Activated naive CD8-positive, alpha-beta T cell treated with anti-CD3 and anti-CD28 coated beads, Interleukin-2, amount 10 ng/mL, durations not matched to agents 7 days and 5 days (primary cell): ENCODE measurements around the gene ZNF407. TPM values are rescaled to one million over a fixed set of nuclear protein-coding genes. Genes with fewer than 3 reads are reported as not detected.

Experiments
- ATAC-seq: fragments of 150-1000 bp; cut with Tn5 transposase; one replicate; pipeline ENCODE4 v1.10.0; 2021; ENCODE audit warnings: low read depth, moderate library complexity
- POLR2A ChIA-PET: fragments of 350-600 bp; sonication (Branson Sonifier 250); formaldehyde crosslinking; loops from one replicate; lab custom pipeline; 2021; ENCODE audit warnings: antibody characterized with exemption; lab: Charles Lee
- DNase-seq: peaks from one replicate; pipeline ENCODE4 v3.0.0; 2021
- H3K27ac Mint-ChIP-seq: one replicate; pipeline ENCODE4 v1.8.0; 2022; ENCODE audit warnings: mild to moderate bottlenecking, mixed read lengths
- H3K27me3 Mint-ChIP-seq: one replicate; pipeline ENCODE4 v1.8.0; 2022; ENCODE audit warnings: mild to moderate bottlenecking, moderate library complexity, mixed read lengths
- H3K36me3 Mint-ChIP-seq: one replicate; pipeline ENCODE4 v1.8.0; 2021; ENCODE audit warnings: mild to moderate bottlenecking, mixed read lengths
- H3K4me1 Mint-ChIP-seq: one replicate; pipeline ENCODE4 v1.8.0; 2021; ENCODE audit warnings: mixed read lengths
- H3K4me3 Mint-ChIP-seq: one replicate; pipeline ENCODE4 v1.8.0; 2022; ENCODE audit warnings: mild to moderate bottlenecking, moderate library complexity, mixed read lengths
- H3K9me3 Mint-ChIP-seq: one replicate; pipeline ENCODE4 v1.8.0; 2021; ENCODE audit warnings: mixed read lengths
- total RNA-seq, 2 experiments: library from RNA; stranded (reverse); gene quantifications; one replicate each; pipeline ENCODE4 v1.2.3, GENCODE V29; 2021

ZNF407 gene
- total RNA-seq, 2 experiments from 2014 or later = 16.9 to 17.1 TPM

DNA sequence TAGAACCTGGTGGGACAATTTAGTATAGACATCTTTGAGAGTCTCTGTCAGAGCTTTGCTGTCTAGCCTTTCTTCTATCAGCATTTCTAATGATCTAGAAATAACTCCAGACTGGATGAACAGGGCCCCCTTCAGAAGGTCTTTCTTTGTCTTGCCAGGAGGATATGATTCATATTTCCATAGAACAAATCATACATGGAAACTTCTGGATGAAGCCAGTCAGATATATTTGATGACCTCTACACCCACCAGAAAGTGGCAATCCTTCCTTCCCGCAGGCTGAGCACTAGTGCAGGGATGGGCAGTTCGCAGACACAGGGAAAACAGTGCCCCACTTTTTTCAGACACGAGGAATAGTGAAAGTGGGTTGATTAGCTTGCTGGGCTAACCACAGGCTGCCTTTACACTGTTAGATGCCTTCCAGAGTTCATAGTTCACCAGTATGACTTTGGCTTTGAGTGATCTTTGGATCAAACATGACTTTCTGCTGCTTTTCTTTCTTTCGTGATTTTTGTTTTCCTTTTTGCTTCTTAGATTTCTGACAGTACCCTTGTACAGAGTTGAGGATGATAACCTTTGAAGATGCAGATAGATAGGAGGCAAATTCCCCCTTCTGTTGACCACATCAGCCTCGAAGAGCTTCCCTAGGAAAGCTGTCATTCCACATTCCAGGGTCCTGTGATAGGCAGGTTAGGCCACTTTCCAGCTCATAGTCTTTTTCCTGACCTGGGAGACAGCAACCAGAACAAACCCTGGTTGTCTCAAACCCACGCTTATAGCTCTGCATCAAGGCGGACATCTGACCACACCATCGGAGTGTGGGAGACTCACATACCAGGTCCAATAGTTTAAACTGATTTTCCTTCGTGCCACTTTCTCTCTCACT, 237.0 kb downstream of the ZNF407 start:
- POLR2A ChIA-PET = no interaction called here
- no peak for DNase-seq
- H3K27ac Mint-ChIP-seq = no peak overlapping the region
- no peaks in the 10 kb centered on the region for H3K9me3 Mint-ChIP-seq
- H3K27me3 Mint-ChIP-seq = no peaks in the 10 kb centered on the region
- ATAC-seq = no peak
- H3K4me1 Mint-ChIP-seq = peaks cover 12% of the 10 kb centered on the region
- H3K4me3 Mint-ChIP-seq = no peak overlapping the region
- H3K36me3 Mint-ChIP-seq = peaks cover 6% of the 10 kb centered on the region

DNA sequence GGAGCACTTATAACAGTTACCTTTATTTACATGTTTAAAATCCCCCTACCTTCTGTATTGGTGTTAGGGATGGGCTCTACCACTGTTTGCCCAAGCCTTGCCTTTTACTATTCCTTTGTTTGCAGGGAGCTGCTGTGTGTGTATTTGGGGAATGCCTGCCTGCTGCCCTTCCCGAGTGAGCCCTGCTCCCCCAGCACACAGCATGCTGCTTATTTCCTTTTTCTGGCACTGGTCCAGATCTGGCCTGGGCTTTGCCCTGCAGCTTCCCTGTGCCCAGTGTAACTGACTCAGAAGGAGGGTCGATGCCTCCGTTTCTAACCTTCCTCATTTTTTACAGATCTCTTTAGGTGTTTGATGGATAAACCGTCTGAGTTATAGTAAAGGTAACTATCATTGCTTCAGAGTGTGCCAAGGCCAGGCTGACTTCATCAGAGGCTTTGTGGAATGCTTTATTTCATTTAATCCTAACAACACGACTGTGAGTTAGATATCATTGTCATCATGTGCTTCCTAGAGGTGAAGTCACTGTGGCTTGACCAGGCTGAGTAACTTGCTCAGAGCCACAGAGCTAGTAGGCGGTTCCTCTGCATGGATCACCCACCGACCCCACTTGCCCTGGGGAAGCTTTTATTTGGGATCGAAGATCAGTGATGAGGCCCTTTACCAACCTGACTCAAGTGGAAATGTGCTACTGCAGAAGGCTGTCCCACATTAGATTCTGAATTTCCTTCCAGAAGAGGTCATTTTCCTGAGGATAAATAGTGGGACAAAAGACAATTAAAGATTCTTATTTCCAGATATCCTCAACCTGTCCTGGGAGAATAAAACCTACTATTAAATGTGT, 238.8 kb downstream of the ZNF407 start:
- Mint-ChIP-seq H3K9me3 (no peaks in the 10 kb centered on the region), H3K27ac (no peak overlapping the region), H3K4me1 (peaks cover 20% of the 10 kb centered on the region), H3K36me3 (peaks cover 10% of the 10 kb centered on the region), H3K27me3 (no peaks in the 10 kb centered on the region), H3K4me3 (no peak overlapping the region)
- no peak for ATAC-seq
- POLR2A ChIA-PET = no interaction called here
- no peak for DNase-seq

DNA sequence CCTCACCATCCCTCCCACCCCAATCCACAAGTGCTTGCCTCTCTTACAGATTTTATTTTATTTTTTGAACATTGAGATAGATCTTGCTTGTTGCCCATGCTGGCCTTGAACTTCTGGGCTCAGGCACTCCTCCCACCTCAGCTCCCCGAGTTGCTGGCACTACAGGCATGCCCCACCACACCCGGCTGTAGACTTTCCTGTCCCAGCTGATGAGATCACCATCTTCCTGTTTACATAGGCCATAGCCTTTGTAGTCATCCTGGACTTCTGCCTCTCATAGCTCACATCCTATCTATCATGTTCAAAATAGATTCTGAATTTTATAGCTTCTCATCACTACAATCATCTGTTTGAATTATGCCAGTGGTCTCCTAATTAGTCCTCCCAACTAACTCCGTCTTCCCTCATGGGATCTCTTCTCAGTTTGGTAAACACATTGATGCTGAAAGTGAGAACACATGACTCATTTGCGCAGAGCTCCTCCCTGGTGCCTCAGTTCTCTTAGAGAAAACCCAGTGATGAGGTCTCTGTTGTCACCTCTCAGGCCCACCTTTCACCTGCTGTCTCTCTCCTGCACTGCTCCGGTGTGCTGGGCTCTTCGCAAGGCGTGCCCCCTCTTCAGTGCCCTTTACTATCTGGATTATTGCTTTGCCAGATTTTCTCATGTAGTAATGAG, 243.0 kb downstream of the ZNF407 start:
- Mint-ChIP-seq H3K27ac (no peak overlapping the region), H3K36me3 (peaks cover 9% of the 10 kb centered on the region), H3K4me1 (peaks cover 18% of the 10 kb centered on the region), H3K4me3 (no peak overlapping the region), H3K27me3 (no peaks in the 10 kb centered on the region), H3K9me3 (no peaks in the 10 kb centered on the region)
- ATAC-seq = no peak
- no peak for DNase-seq
- POLR2A ChIA-PET = no interaction called here

DNA sequence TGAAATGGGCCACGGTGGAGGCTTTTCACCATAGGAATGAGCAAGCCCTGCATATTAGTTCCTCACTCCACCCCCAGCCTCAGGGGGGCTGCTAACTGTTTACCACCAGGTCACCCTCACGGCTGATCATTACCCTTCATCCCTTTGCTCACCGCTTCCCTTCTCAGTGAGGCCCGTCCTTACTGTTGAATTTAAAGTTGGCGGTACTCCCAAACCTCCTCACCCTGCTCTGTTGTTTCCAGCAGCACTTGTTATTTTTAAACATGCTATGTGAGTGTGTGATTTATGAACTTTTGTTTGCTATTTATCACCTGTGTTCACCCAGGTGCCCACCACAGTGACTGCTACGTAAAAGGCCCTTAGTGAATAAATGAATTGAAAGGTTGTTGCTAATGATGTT, 243.6 kb downstream of the ZNF407 start:
- H3K4me1 Mint-ChIP-seq = peaks cover 18% of the 10 kb centered on the region
- H3K27me3 Mint-ChIP-seq = no peaks in the 10 kb centered on the region
- peaks cover 9% of the 10 kb centered on the region for H3K36me3 Mint-ChIP-seq
- H3K4me3 Mint-ChIP-seq = no peak overlapping the region
- POLR2A ChIA-PET = no interaction called here
- ATAC-seq (no peak), DNase-seq (no peak)
- no peaks in the 10 kb centered on the region for H3K9me3 Mint-ChIP-seq
- no peak overlapping the region for H3K27ac Mint-ChIP-seq

DNA sequence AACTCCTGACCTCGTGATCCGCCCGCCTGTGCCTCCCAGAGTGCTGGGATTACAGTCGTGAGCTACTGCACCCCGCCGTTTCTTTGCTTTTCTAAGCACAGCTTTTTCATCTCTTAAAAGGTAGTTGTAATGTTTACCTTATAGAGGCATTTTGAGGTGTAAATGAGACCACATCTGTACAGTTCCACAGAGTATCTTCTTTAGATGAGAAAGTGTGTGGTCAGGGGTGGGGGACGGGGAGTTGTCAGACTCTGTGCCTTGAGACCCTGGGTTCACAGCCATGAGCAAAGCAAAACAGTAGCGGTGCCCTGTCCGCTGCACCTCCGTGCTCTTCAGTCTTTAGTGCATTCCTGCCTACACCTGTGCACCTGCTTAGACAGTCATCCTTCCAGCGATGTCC, 251.6 kb downstream of the ZNF407 start:
- POLR2A ChIA-PET = no interaction called here
- Mint-ChIP-seq H3K27ac (no peak overlapping the region), H3K36me3 (peaks cover 2% of the 10 kb centered on the region), H3K9me3 (no peaks in the 10 kb centered on the region), H3K4me1 (no peaks in the 10 kb centered on the region), H3K27me3 (no peaks in the 10 kb centered on the region), H3K4me3 (no peak overlapping the region)
- DNase-seq (no peak), ATAC-seq (no peak)

- ATAC-seq = no peak
- H3K4me1 Mint-ChIP-seq = no peaks in the 10 kb centered on the region
- no peak overlapping the region for H3K27ac Mint-ChIP-seq
- POLR2A ChIA-PET = no interaction called here
- H3K4me3 Mint-ChIP-seq = no peak overlapping the region
- no peaks in the 10 kb centered on the region for H3K27me3 Mint-ChIP-seq
- H3K36me3 Mint-ChIP-seq = no peaks in the 10 kb centered on the region
- DNase-seq = no peak
- H3K9me3 Mint-ChIP-seq = no peaks in the 10 kb centered on the region
Measured at GRCh38 chr18:74856434-74856833, 258.8 kb downstream of the ZNF407 start.

- Mint-ChIP-seq H3K4me1 (no peaks in the 10 kb centered on the region), H3K9me3 (no peaks in the 10 kb centered on the region), H3K27me3 (no peaks in the 10 kb centered on the region), H3K36me3 (no peaks in the 10 kb centered on the region), H3K27ac (no peak overlapping the region), H3K4me3 (no peak overlapping the region)
- no peak for DNase-seq
- ATAC-seq = no peak
- POLR2A ChIA-PET = no interaction called here
Measured at GRCh38 chr18:74856928-74857327, 259.3 kb downstream of the ZNF407 start.

- H3K27me3 Mint-ChIP-seq = no peaks in the 10 kb centered on the region
- H3K4me1 Mint-ChIP-seq = no peaks in the 10 kb centered on the region
- H3K9me3 Mint-ChIP-seq = no peaks in the 10 kb centered on the region
- no peak overlapping the region for H3K4me3 Mint-ChIP-seq
- POLR2A ChIA-PET = no interaction called here
- H3K27ac Mint-ChIP-seq = no peak overlapping the region
- ATAC-seq (no peak), DNase-seq (no peak)
- H3K36me3 Mint-ChIP-seq = no peaks in the 10 kb centered on the region
Measured at GRCh38 chr18:74857901-74858300, 260.2 kb downstream of the ZNF407 start.

- Mint-ChIP-seq H3K4me1 (no peaks in the 10 kb centered on the region), H3K27ac (no peak overlapping the region), H3K4me3 (no peak overlapping the region), H3K9me3 (no peaks in the 10 kb centered on the region), H3K27me3 (no peaks in the 10 kb centered on the region), H3K36me3 (no peaks in the 10 kb centered on the region)
- ATAC-seq (no peak), DNase-seq (no peak)
- POLR2A ChIA-PET = no interaction called here
Measured at GRCh38 chr18:74861154-74861553, 263.5 kb downstream of the ZNF407 start.

DNA sequence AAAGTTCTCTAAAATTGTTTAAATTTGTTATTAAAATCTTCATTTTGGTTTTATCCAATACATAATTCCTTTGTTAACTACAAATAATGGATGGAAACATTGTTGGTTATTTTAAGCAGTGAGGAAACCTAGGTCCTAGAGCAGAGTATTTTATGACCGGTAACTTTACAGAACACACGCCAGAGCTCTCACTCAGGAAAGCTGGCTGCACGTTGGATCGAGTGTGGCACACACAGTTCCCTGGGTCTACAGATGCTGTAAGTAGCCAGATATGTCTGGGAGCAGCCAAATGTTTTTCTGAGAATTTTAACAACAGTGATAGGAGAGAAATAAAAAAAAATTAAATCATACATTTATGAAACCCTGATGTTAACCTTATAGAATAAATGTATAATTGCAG, 264.4 kb downstream of the ZNF407 start:
- POLR2A ChIA-PET = no interaction called here
- H3K4me3 Mint-ChIP-seq = no peak overlapping the region
- no peaks in the 10 kb centered on the region for H3K4me1 Mint-ChIP-seq
- H3K36me3 Mint-ChIP-seq = no peaks in the 10 kb centered on the region
- H3K27ac Mint-ChIP-seq = no peak overlapping the region
- no peaks in the 10 kb centered on the region for H3K27me3 Mint-ChIP-seq
- no peaks in the 10 kb centered on the region for H3K9me3 Mint-ChIP-seq
- ATAC-seq (no peak), DNase-seq (no peak)

DNA sequence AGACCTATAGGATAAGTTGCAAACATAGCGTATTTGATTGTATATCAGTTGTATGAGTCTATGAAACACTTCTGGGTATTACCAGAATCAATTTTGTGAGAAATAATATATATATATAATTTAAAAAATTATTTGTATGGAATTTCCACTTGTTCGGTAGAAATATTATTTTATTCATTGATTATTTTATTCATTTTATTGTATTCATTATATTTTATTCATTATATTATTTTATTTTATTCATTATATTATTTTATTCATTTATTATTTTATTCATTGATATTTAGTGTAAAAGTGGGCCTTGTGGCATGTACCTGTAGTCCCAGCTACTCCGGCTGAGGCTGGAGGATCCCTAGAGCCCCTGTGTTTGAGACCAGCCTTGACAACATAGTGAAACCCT, 268.9 kb downstream of the ZNF407 start:
- H3K4me3 Mint-ChIP-seq = no peak overlapping the region
- no peak overlapping the region for H3K27ac Mint-ChIP-seq
- H3K36me3 Mint-ChIP-seq = no peaks in the 10 kb centered on the region
- POLR2A ChIA-PET = no interaction called here
- ATAC-seq (no peak), DNase-seq (no peak)
- H3K27me3 Mint-ChIP-seq = no peaks in the 10 kb centered on the region
- no peaks in the 10 kb centered on the region for H3K9me3 Mint-ChIP-seq
- no peaks in the 10 kb centered on the region for H3K4me1 Mint-ChIP-seq

- POLR2A ChIA-PET = no interaction called here
- Mint-ChIP-seq H3K36me3 (no peaks in the 10 kb centered on the region), H3K4me3 (no peak overlapping the region), H3K9me3 (no peaks in the 10 kb centered on the region), H3K27me3 (no peaks in the 10 kb centered on the region), H3K4me1 (no peaks in the 10 kb centered on the region), H3K27ac (no peak overlapping the region)
- no peak for ATAC-seq
- DNase-seq = no peak
Measured at GRCh38 chr18:74868461-74868860, 270.8 kb downstream of the ZNF407 start.
